Adipocyte (in vitro differentiated cells): ENCODE measurements around the gene RBFOX2.

Source experiments
- DNase-seq: peaks from one replicate; pipeline ENCODE4 v3.0.0-alpha.2; 2015; ENCODE audit warnings: low read depth
- H3K27me3 ChIP-seq: replicated peaks from 2 replicates; pipeline ENCODE4 v1.7.0; 2013; ENCODE audit warnings: mild to moderate bottlenecking, low read length, moderate library complexity; ENCODE audit not compliant: control insufficient read depth, insufficient read depth
- H3K36me3 ChIP-seq: 2 replicates; pipeline ENCODE4 v1.7.0; 2013; ENCODE audit warnings: low read length, mild to moderate bottlenecking, moderate library complexity; ENCODE audit not compliant: control insufficient read depth, insufficient read depth, severe bottlenecking
- H3K4me1 ChIP-seq: 2 replicates; pipeline ENCODE4 v1.7.0; 2013; ENCODE audit warnings: mild to moderate bottlenecking, low read length, moderate library complexity; ENCODE audit not compliant: control insufficient read depth, insufficient read depth
- H3K4me3 ChIP-seq: 2 replicates; pipeline ENCODE4 v1.7.0; 2013; ENCODE audit warnings: mild to moderate bottlenecking, low read length, moderate library complexity
- H3K9ac ChIP-seq: 2 replicates; pipeline ENCODE4 v1.7.0; 2013; ENCODE audit warnings: mild to moderate bottlenecking, low read length, moderate library complexity
- H3K9me3 ChIP-seq: 2 replicates; pipeline ENCODE4 v1.7.0; 2013; ENCODE audit warnings: mild to moderate bottlenecking, low read length, moderate library complexity; ENCODE audit not compliant: control insufficient read depth

Gene RBFOX2

GRCh38 chr22:35956850-35957249 is 71.8 kb downstream of the RBFOX2 start:
- Histone ChIP-seq H3K4me3 (no peak overlapping the region), H3K36me3 (no peaks in the 10 kb centered on the region)
- no peak for DNase-seq

GRCh38 chr22:35955546-35955945 is 73.1 kb downstream of the RBFOX2 start:
- no peaks in the 10 kb centered on the region for H3K27me3 ChIP-seq
- H3K4me3 ChIP-seq, result no peak overlapping the region
- DNase-seq, result no peak
- H3K9ac ChIP-seq, result no peak overlapping the region
- H3K4me1 ChIP-seq, result no peaks in the 10 kb centered on the region
- H3K9me3 ChIP-seq, result no peaks in the 10 kb centered on the region
- H3K36me3 ChIP-seq, result no peaks in the 10 kb centered on the region

More at GRCh38 chr22:35956850-35957249, 71.8 kb downstream of the RBFOX2 start:
- Histone ChIP-seq H3K9ac (no peak overlapping the region), H3K9me3 (no peaks in the 10 kb centered on the region), H3K27me3 (no peaks in the 10 kb centered on the region), H3K4me1 (peaks cover 5% of the 10 kb centered on the region)

GRCh38 chr22:35952576-35952975 is 76.0 kb downstream of the RBFOX2 start:
- no peak for DNase-seq
- Histone ChIP-seq H3K4me3 (no peak overlapping the region), H3K4me1 (no peaks in the 10 kb centered on the region), H3K36me3 (no peaks in the 10 kb centered on the region), H3K27me3 (no peaks in the 10 kb centered on the region), H3K9me3 (no peaks in the 10 kb centered on the region), H3K9ac (no peak overlapping the region)

- Histone ChIP-seq H3K27me3 (no peaks in the 10 kb centered on the region), H3K9ac (no peak overlapping the region), H3K36me3 (no peaks in the 10 kb centered on the region), H3K4me3 (no peak overlapping the region), H3K9me3 (no peaks in the 10 kb centered on the region), H3K4me1 (no peaks in the 10 kb centered on the region)
- no peak for DNase-seq
These were observed 78.4 kb downstream of the RBFOX2 start for GRCh38 chr22:35950262-35950661.

- no peak overlapping the region for H3K4me3 ChIP-seq
- H3K9ac ChIP-seq, result no peak overlapping the region
These were observed 79.4 kb downstream of the RBFOX2 start for GRCh38 chr22:35949243-35949642.

GRCh38 chr22:35947794-35948425 is 80.7 kb downstream of the RBFOX2 start:
- Histone ChIP-seq H3K9me3 (no peaks in the 10 kb centered on the region), H3K27me3 (no peaks in the 10 kb centered on the region), H3K4me3 (no peak overlapping the region), H3K36me3 (no peaks in the 10 kb centered on the region), H3K9ac (no peak overlapping the region), H3K4me1 (peaks cover 13% of the 10 kb centered on the region)
- no peak for DNase-seq

More at GRCh38 chr22:35949243-35949642, 79.4 kb downstream of the RBFOX2 start:
- H3K27me3 ChIP-seq, result no peaks in the 10 kb centered on the region
- H3K4me1 ChIP-seq, result peaks cover 9% of the 10 kb centered on the region
- no peak for DNase-seq
- H3K36me3 ChIP-seq, result no peaks in the 10 kb centered on the region
- no peaks in the 10 kb centered on the region for H3K9me3 ChIP-seq

GRCh38 chr22:35944458-35944857 is 84.2 kb downstream of the RBFOX2 start:
- no peaks in the 10 kb centered on the region for H3K36me3 ChIP-seq
- peak overlapping the region; percentile 63 for H3K9ac ChIP-seq
- no peaks in the 10 kb centered on the region for H3K27me3 ChIP-seq
- H3K9me3 ChIP-seq, result no peaks in the 10 kb centered on the region
- peak overlapping the region; percentile 74 for H3K4me3 ChIP-seq
- no peak for DNase-seq
- H3K4me1 ChIP-seq, result peaks cover 13% of the 10 kb centered on the region

- Histone ChIP-seq H3K9me3 (no peaks in the 10 kb centered on the region), H3K4me3 (no peak overlapping the region)
- no peak for DNase-seq
These were observed 88.5 kb downstream of the RBFOX2 start for GRCh38 chr22:35940166-35940565.

GRCh38 chr22:35938226-35938625 is 90.4 kb downstream of the RBFOX2 start:
- peaks cover 7% of the 10 kb centered on the region for H3K36me3 ChIP-seq
- peak; percentile 76 for DNase-seq
- H3K4me3 ChIP-seq, result no peak overlapping the region
- no peak overlapping the region for H3K9ac ChIP-seq
- no peaks in the 10 kb centered on the region for H3K9me3 ChIP-seq
- no peaks in the 10 kb centered on the region for H3K27me3 ChIP-seq
- peaks cover 7% of the 10 kb centered on the region for H3K4me1 ChIP-seq

More at GRCh38 chr22:35940166-35940565, 88.5 kb downstream of the RBFOX2 start:
- Histone ChIP-seq H3K36me3 (peaks cover 7% of the 10 kb centered on the region), H3K27me3 (no peaks in the 10 kb centered on the region), H3K9ac (no peak overlapping the region), H3K4me1 (peaks cover 17% of the 10 kb centered on the region)

- Histone ChIP-seq H3K9me3 (no peaks in the 10 kb centered on the region), H3K36me3 (peaks cover 7% of the 10 kb centered on the region), H3K4me3 (no peak overlapping the region), H3K9ac (no peak overlapping the region), H3K27me3 (no peaks in the 10 kb centered on the region), H3K4me1 (peaks cover 14% of the 10 kb centered on the region)
- DNase-seq, result peak; percentile 78
These were observed 97.7 kb downstream of the RBFOX2 start for GRCh38 chr22:35930933-35931332.

- Histone ChIP-seq H3K36me3 (no peaks in the 10 kb centered on the region), H3K9me3 (no peaks in the 10 kb centered on the region), H3K4me1 (peaks cover 14% of the 10 kb centered on the region), H3K4me3 (no peak overlapping the region), H3K9ac (no peak overlapping the region), H3K27me3 (no peaks in the 10 kb centered on the region)
- DNase-seq, result no peak
These were observed 100.3 kb downstream of the RBFOX2 start for GRCh38 chr22:35928285-35928798.

GRCh38 chr22:35923026-35923425 is 105.6 kb downstream of the RBFOX2 start:
- DNase-seq, result no peak
- Histone ChIP-seq H3K9me3 (no peaks in the 10 kb centered on the region), H3K9ac (peak overlapping the region; percentile 41), H3K4me3 (no peak overlapping the region), H3K4me1 (peaks cover 39% of the 10 kb centered on the region), H3K27me3 (no peaks in the 10 kb centered on the region), H3K36me3 (no peaks in the 10 kb centered on the region)
